GM12878 (cell line): Measurements from ENCODE around the gene KLRK1. TPM values are rescaled to one million over a fixed set of nuclear protein-coding genes. Genes with fewer than 3 reads are reported as not detected.
"Not testable (repeated sequence)": the region's sequence is repeated elsewhere in the genome, so short reads cannot be mapped to it uniquely, and the experiment has no call there.

Source experiments
- ATAC-seq: fragments of 200-7000 bp; cut with Tn5 transposase; 3 replicates; pipeline ENCODE4 v1.9.1; 2020; ENCODE audit warnings: mild to moderate bottlenecking, moderate library complexity
- BruUV-seq: library from RNA; stranded (reverse); fragments of 400-500 nt; replicated peaks from 2 replicates; lab custom pipeline; 2021; lab: Mats Ljungman, UMichigan
- CTCF ChIA-PET: fragments of 300-600 bp; sonication (Branson Sonifier 250); formaldehyde crosslinking; extraction: SDS; loops from one replicate; lab custom pipeline; 2021; ENCODE audit warnings: inconsistent platforms; lab: Yijun Ruan, JAX
- POLR2A ChIA-PET: fragments of 350-600 bp; formaldehyde crosslinking; extraction: SDS; loops from one replicate; lab custom pipeline; 2021; ENCODE audit warnings: inconsistent platforms; lab: Charles Lee
- RAD21 ChIA-PET: fragments of 300-600 bp; sonication (Branson Sonifier 250); formaldehyde crosslinking; loops from one replicate; lab custom pipeline; 2023; ENCODE audit warnings: antibody characterized with exemption; ENCODE audit not compliant: unreplicated experiment; lab: Charles Lee
- SMC1A ChIA-PET: fragments of 300-600 bp; sonication (Branson Sonifier 250); formaldehyde crosslinking; loops from one replicate; lab custom pipeline; 2023; ENCODE audit not compliant: unreplicated experiment, uncharacterized antibody; lab: Charles Lee
- DNase-seq: peaks from one replicate; pipeline ENCODE4 v3.0.0-alpha.2; 2011; ENCODE audit warnings: low read depth, low spot score
- FAIRE-seq: peaks from 3 replicates; lab custom pipeline; 2011; peaks lifted over from hg19 to GRCh38; lab: Jason Lieb, UNC
- H2AFZ ChIP-seq: 2 replicates; pipeline ENCODE4 v1.6.0; 2011; ENCODE audit warnings: low read depth, low read length, control low read depth; ENCODE audit not compliant: control insufficient read depth
- H3K27ac ChIP-seq: 2 replicates; pipeline ENCODE4 v1.5.1; 2011; ENCODE audit warnings: control low read depth; ENCODE audit not compliant: control insufficient read depth, insufficient read depth
- H3K27me3 ChIP-seq, 2 experiments: replicated peaks in 1 of 2; 2 replicates each; pipeline versions ENCODE4 v1.6.0 to v1.6.1; 2011; ENCODE audit warnings: low read length in 1 of 2; ENCODE audit not compliant: control insufficient read depth in 2 of 2, insufficient read depth in 2 of 2
- H3K36me3 ChIP-seq, 2 experiments: 2 replicates each; pipeline ENCODE4 v1.5.1; 2011; ENCODE audit warnings: low read length in 1 of 2; ENCODE audit not compliant: control insufficient read depth in 2 of 2, insufficient read depth in 2 of 2
- H3K4me1 ChIP-seq: 2 replicates; pipeline ENCODE4 v1.6.1; 2011; ENCODE audit warnings: mild to moderate bottlenecking, low read length, moderate library complexity, mixed read lengths; ENCODE audit not compliant: control insufficient read depth, insufficient read depth
- H3K4me2 ChIP-seq: 2 replicates; pipeline ENCODE4 v1.6.0; 2011; ENCODE audit warnings: control low read depth; ENCODE audit not compliant: control insufficient read depth, insufficient read depth
- H3K4me3 ChIP-seq: fragments of 200-600 bp; sonication (generic); 2 replicates; pipeline ENCODE4 v1.5.1; 2016
- H3K79me2 ChIP-seq: 2 replicates; pipeline ENCODE4 v1.6.0; 2011; ENCODE audit warnings: low read length; ENCODE audit not compliant: control insufficient read depth, insufficient read depth
- H3K9ac ChIP-seq: 2 replicates; pipeline ENCODE4 v1.8.0; 2011; ENCODE audit warnings: low read length, control low read depth, mixed read lengths; ENCODE audit not compliant: control insufficient read depth, insufficient read depth
- H3K9me3 ChIP-seq: replicated peaks from 3 replicates; pipeline ENCODE4 v1.5.1; 2011; ENCODE audit warnings: mild to moderate bottlenecking, low read length; ENCODE audit not compliant: control insufficient read depth, insufficient read depth
- H4K20me1 ChIP-seq: 2 replicates; pipeline ENCODE4 v1.6.0; 2011; ENCODE audit not compliant: control insufficient read depth, insufficient read depth
- CHD1 ChIP-seq: IDR thresholded peaks from 2 replicates; pipeline ENCODE4 v1.6.1; 2012; ENCODE audit warnings: low read depth, low read length, improper control_type of control experiment
- IKZF2 ChIP-seq, 2 experiments: fragments of 450-650 bp; IDR thresholded peaks; 2 replicates each; pipeline ENCODE4 v1.6.1; 2017; ENCODE audit warnings: mild to moderate bottlenecking in 2 of 2, moderate library complexity in 2 of 2
- MYB ChIP-seq: fragments of 150-350 bp; IDR thresholded peaks from 2 replicates; pipeline ENCODE4 v1.6.1; 2014; ENCODE audit warnings: mild to moderate bottlenecking, low read depth, low read length, borderline replicate concordance
- PAX8 ChIP-seq: fragments of 450-650 bp; IDR thresholded peaks from 2 replicates; pipeline ENCODE4 v1.6.1; 2017; ENCODE audit warnings: mild to moderate bottlenecking, moderate library complexity
- RCOR1 ChIP-seq: conservative IDR thresholded peaks from 2 replicates; pipeline ENCODE4 v1.6.1; 2012; ENCODE audit warnings: low read depth, low read length, improper control_type of control experiment
- WGBS: methylation state at CpG from one replicate; pipeline ENCODE4 v1.1.6; 2016; ENCODE audit warnings: low lambda C conversion rate; ENCODE audit not compliant: insufficient replicate concordance, insufficient coverage; ENCODE audit errors: missing lambda C conversion rate; 5-methylcytosine and 5-hydroxymethylcytosine counted together
- in situ Hi-C: fragments of 300-500 bp; cut with MboI; formaldehyde crosslinking; loops from 9 replicates; pipeline ENCODE4 v1.14.3; 2018; ENCODE audit warnings: mixed read lengths
- intact Hi-C: fragments of 100-400 bp; cut with micrococcal nuclease; formaldehyde crosslinking; loops from one replicate; pipeline ENCODE4 v1.14.2; 2022; ENCODE audit not compliant: unreplicated experiment
- polyA plus RNA-seq, 11 experiments: library from polyadenylated mRNA; depleted of rRNA in 4 of 11; unstranded in 6 of 11; stranded (reverse) in 5 of 11; fragments of >200 nt; fragmentation: Nextera tagmentation in 4 of 11; fragmentation: Illumina TruSeq in 1 of 11; extraction: Ambion mirVana in 4 of 11; extraction: Trizol in 1 of 11; gene quantifications; 1 replicate in 1 of 11; 2 replicates in 10 of 11; pipeline versions ENCODE4 v1.2.1 to v1.2.3, GENCODE V29; 2011 to 2016; ENCODE audit warnings: inconsistent platforms in 2 of 11, missing spikeins in 2 of 11, low read depth in 1 of 11
- total RNA-seq, 4 experiments: library from RNA; depleted of rRNA in 3 of 4; stranded (reverse); fragments of >200 nt in 3 of 4; fragmentation: Illumina TruSeq in 1 of 4; extraction: Trizol in 1 of 4; gene quantifications; 2 replicates each; pipeline versions ENCODE4 v1.2.1 to v1.2.3, GENCODE V29; 2013 to 2021

The KLRK1 gene
- total and polyA plus RNA-seq, 10 of the 15 experiments (the other 5 are each of a cell fraction or from before 2014, with no cell fraction given): 0.27 to 2.0 (median 0.99) TPM

- POLR2A ChIA-PET: interaction anchor here (0.6 kb wide), 1 partner anchor 154 kb away, joined by 4 read pairs; no protein-coding TSS in a partner anchor
- CTCF ChIA-PET: no interaction called here
- Histone ChIP-seq H3K27ac (no peak overlapping the region), H3K4me3 (no peak overlapping the region), H3K27me3 (no peaks in the 10 kb centered on the region), H3K9me3 (peaks cover 3% of the 10 kb centered on the region; the same call in 2 of the 3 replicates), H3K36me3 (no peaks in the 10 kb centered on the region), H3K4me1 (no peaks in the 10 kb centered on the region), H2AFZ (no peak overlapping the region), H4K20me1 (no peaks in the 10 kb centered on the region), H3K79me2 (no peaks in the 10 kb centered on the region), H3K4me2 (no peak overlapping the region), H3K9ac (no peak overlapping the region)
- WGBS: 93% methylated on average over 1 of the region's 1 CpG
- RAD21 ChIA-PET: no interaction called here
- SMC1A ChIA-PET: interaction anchor here (1.0 kb wide), 1 partner anchor 70 kb away, joined by 3 read pairs; no protein-coding TSS in a partner anchor
- in situ Hi-C loops (no loop called here), intact Hi-C loops (no loop called here)
- ATAC-seq (no peak), DNase-seq (no peak), FAIRE-seq (no peak)
- BruUV-seq: no TSS peak
- TF ChIP-seq MYB: no peak
- TF ChIP-seq IKZF2 (IDR thresholded peaks at IDR 0.05): peak in 1 of 2 experiments; percentile 22; a peak in 1 of 4 replicates
- TF ChIP-seq PAX8: no peak
- TF ChIP-seq CHD1: no peak
- TF ChIP-seq RCOR1: no peak
Measured at GRCh38 chr12:10341892-10342509, 47.8 kb downstream of the KLRK1 start.

GRCh38 chr12:10340946-10341345, 48.9 kb downstream of the KLRK1 start:
- intact Hi-C loops, RAD21 ChIA-PET: not testable (repeated sequence)

More at GRCh38 chr12:10340946-10341345, 48.9 kb downstream of the KLRK1 start:
- H3K9me3 ChIP-seq, H3K9ac ChIP-seq, H4K20me1 ChIP-seq, H3K4me3 ChIP-seq, FAIRE-seq, BruUV-seq, ATAC-seq, H3K4me1 ChIP-seq, H3K4me2 ChIP-seq, H3K36me3 ChIP-seq, in situ Hi-C loops, SMC1A ChIA-PET, H3K79me2 ChIP-seq, POLR2A ChIA-PET, H3K27ac ChIP-seq, H3K27me3 ChIP-seq, H2AFZ ChIP-seq, DNase-seq: not testable (repeated sequence)
- CTCF ChIA-PET: interaction anchor here (0.8 to 1.4 kb wide), 2 partner anchors 9 to 10 kb away, joined by 3 to 4 read pairs; no protein-coding TSS in a partner anchor
- WGBS: 29% methylated on average over 2 of the region's 2 CpGs
